Measurements from ENCODE around the gene WNT11. TPM values are rescaled to one million over a fixed set of nuclear protein-coding genes. Genes with fewer than 3 reads are reported as not detected.

WNT11 gene
- total RNA-seq, 1 donor from 2014 or later: 4.1 TPM

DNA sequence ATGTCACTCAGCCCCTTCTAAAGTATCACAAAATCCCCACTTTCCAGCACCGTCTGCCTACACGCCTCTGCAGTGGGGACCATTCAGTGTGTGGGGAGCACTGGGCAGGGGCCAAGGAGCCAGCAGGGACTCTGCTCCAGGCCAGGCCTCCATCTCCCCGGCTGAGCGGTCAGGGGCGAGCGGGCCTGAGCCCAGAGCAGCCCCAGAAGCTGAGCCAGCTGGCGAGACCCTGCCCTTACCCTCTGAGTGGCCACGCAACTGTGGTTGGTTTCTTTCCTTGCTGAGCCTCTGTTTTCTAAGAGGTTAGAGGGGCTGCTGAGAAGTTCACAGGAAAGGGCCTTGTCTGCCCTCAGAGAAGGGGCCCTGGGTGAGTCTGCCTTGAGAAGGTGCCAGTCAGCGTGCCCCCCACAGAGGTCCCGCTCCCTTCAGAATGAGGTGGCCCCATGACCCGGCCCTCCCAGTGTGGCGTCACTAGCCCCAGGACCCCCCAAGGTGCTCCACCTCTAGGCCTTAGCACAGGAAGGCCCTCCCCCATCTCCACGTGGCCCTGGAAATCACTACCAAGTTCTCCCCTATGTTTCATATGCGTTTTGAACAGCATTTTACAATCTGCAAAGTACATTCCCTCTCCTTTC, 46.9 kb downstream of the WNT11 start:
- no peak for TF ChIP-seq CTCF (IDR thresholded peaks at IDR 0.05)
- H3K27me3 Mint-ChIP-seq (ENCODE audit: unreplicated experiment): no peaks in the 10 kb centered on the region
- DNase-seq (ENCODE audit: extremely low spot score, unreplicated experiment): no peak
- H3K4me1 Mint-ChIP-seq (ENCODE audit: unreplicated experiment): peaks cover 12% of the 10 kb centered on the region
- no peaks in the 10 kb centered on the region for H3K36me3 Mint-ChIP-seq (ENCODE audit: unreplicated experiment)
- H3K9me3 Mint-ChIP-seq (ENCODE audit: unreplicated experiment): no peaks in the 10 kb centered on the region
- H3K4me3 Mint-ChIP-seq (ENCODE audit: unreplicated experiment): no peak overlapping the region
- H3K27ac Mint-ChIP-seq (ENCODE audit: unreplicated experiment): no peak overlapping the region

DNA sequence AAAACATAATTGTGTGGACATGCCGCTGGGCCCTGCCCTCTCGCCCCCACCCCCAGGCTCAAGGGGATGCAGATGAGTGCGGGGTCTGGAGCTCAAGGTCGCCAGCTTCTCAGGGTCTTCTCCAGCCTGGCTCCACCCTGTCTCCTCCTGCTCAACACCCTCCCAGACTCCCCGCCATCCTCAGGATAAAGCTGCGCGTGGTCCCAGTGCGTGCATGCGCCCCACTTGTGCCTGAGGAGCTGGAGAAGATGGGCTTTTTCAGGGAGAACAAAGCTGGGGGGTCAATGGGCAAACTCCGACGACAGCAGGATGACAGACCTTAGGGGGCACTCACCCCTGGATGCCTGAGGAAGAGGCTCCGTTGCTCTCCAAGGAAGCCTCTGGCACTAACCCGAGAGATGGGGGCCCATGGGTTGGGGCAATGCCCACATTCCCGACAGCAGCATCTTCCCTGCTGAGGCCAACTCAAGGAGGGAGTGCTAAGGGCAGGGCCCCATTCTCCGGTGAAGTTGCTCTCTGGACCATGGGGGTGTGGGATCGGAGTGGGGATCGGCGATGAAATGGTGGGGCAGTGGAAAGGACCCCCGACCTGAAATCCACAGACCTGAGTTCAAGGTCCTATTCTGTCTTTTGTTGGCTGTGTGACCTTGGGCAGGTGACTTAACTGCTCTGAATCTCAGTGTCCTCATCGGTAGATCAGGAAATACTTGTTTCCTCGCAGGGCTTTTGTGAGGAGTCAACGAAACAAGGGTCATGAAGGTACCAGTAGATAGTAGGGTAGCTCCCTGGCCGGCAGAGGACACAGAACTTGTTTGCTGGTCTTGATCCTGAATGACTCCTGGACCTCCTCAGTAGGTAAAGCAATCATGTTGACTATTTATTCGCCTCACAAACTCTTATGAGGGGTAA, 47.7 kb downstream of the WNT11 start:
- H3K4me1 Mint-ChIP-seq (ENCODE audit: unreplicated experiment): peaks cover 14% of the 10 kb centered on the region

DNA sequence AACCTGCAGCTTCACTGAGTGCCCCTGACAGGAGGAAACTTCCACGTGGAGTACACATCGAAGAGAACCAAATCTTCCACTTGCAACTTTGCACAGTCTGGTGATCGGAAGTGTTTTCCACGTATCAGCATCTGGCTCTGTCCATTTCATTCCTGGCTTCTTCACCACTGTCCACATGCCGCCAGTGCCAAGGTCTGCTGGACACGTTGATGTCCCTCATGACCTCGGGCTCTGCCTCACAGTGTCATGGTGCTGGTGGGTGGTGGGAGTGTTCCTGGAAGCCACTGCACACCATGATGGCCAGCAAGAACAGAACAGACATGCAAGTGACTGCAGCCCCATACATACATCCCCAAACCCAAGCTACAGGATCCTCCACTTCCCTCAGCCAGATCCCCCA, 48.4 kb downstream of the WNT11 start:
- H3K27ac Mint-ChIP-seq (ENCODE audit: unreplicated experiment): no peak overlapping the region
- H3K4me1 Mint-ChIP-seq (ENCODE audit: unreplicated experiment): peaks cover 20% of the 10 kb centered on the region

More for the DNA sequence above, 47.7 kb downstream of the WNT11 start:
- Mint-ChIP-seq H3K4me3 (ENCODE audit: unreplicated experiment) (no peak overlapping the region), H3K36me3 (ENCODE audit: unreplicated experiment) (no peaks in the 10 kb centered on the region), H3K27me3 (ENCODE audit: unreplicated experiment) (no peaks in the 10 kb centered on the region), H3K9me3 (ENCODE audit: unreplicated experiment) (no peaks in the 10 kb centered on the region), H3K27ac (ENCODE audit: unreplicated experiment) (no peak overlapping the region)
- no peak for TF ChIP-seq CTCF (IDR thresholded peaks at IDR 0.05)
- no peak for DNase-seq (ENCODE audit: extremely low spot score, unreplicated experiment)

GRCh38 chr11:76156971-76157427, 49.3 kb downstream of the WNT11 start:
- DNase-seq (ENCODE audit: extremely low spot score, unreplicated experiment): no peak

More for the DNA sequence above, 48.4 kb downstream of the WNT11 start:
- Mint-ChIP-seq H3K9me3 (ENCODE audit: unreplicated experiment) (no peaks in the 10 kb centered on the region), H3K27me3 (ENCODE audit: unreplicated experiment) (no peaks in the 10 kb centered on the region), H3K4me3 (ENCODE audit: unreplicated experiment) (no peak overlapping the region), H3K36me3 (ENCODE audit: unreplicated experiment) (no peaks in the 10 kb centered on the region)
- no peak for TF ChIP-seq CTCF (IDR thresholded peaks at IDR 0.05)
- DNase-seq (ENCODE audit: extremely low spot score, unreplicated experiment): no peak

More at GRCh38 chr11:76156971-76157427, 49.3 kb downstream of the WNT11 start:
- Mint-ChIP-seq H3K36me3 (ENCODE audit: unreplicated experiment) (no peaks in the 10 kb centered on the region), H3K9me3 (ENCODE audit: unreplicated experiment) (no peaks in the 10 kb centered on the region), H3K4me3 (ENCODE audit: unreplicated experiment) (no peak overlapping the region), H3K27ac (ENCODE audit: unreplicated experiment) (no peak overlapping the region), H3K4me1 (ENCODE audit: unreplicated experiment) (peaks cover 29% of the 10 kb centered on the region), H3K27me3 (ENCODE audit: unreplicated experiment) (no peaks in the 10 kb centered on the region)
- TF ChIP-seq CTCF (IDR thresholded peaks at IDR 0.05): no peak
